Neuronal stem cell (in vitro differentiated cells): Measurements from ENCODE around the gene YY1AP1.
"Not testable (repeated sequence)": the region's sequence is repeated elsewhere in the genome, so short reads cannot be mapped to it uniquely, and the experiment has no call there.

ENCODE experiments used
- DNase-seq: peaks from one replicate; pipeline ENCODE4 v3.0.0-alpha.2; 2013; ENCODE audit warnings: low spot score
- H2AFZ ChIP-seq: one replicate; pipeline ENCODE4 v1.6.1; 2013; ENCODE audit warnings: mild to moderate bottlenecking, low read length, inconsistent platforms
- H2AK5ac ChIP-seq: 2 replicates; pipeline ENCODE4 v1.6.1; 2013; ENCODE audit warnings: low read depth, mild to moderate bottlenecking, inconsistent platforms, low read length, moderate library complexity, mixed read lengths
- H2BK120ac ChIP-seq: 2 replicates; pipeline ENCODE4 v1.6.1; 2013; ENCODE audit warnings: low read depth, mild to moderate bottlenecking, inconsistent platforms, low read length, moderate library complexity, mixed read lengths
- H2BK12ac ChIP-seq: one replicate; pipeline ENCODE4 v1.6.1; 2013; ENCODE audit warnings: low read length, inconsistent platforms
- H2BK15ac ChIP-seq: 2 replicates; pipeline ENCODE4 v1.6.1; 2013; ENCODE audit warnings: mild to moderate bottlenecking, low read length, inconsistent platforms, mixed read lengths
- H2BK5ac ChIP-seq: one replicate; pipeline ENCODE4 v1.6.1; 2013; ENCODE audit warnings: inconsistent platforms, mild to moderate bottlenecking, low read length, moderate library complexity
- H3K14ac ChIP-seq: one replicate; pipeline ENCODE4 v1.6.1; 2013; ENCODE audit warnings: low read length, inconsistent platforms
- H3K18ac ChIP-seq: 2 replicates; pipeline ENCODE4 v1.6.1; 2013; ENCODE audit warnings: low read length, inconsistent platforms
- H3K23ac ChIP-seq: 2 replicates; pipeline ENCODE4 v1.6.1; 2013; ENCODE audit warnings: low read depth, mild to moderate bottlenecking, mixed read lengths, low read length, inconsistent platforms; ENCODE audit not compliant: poor library complexity
- H3K27ac ChIP-seq: replicated peaks from 3 replicates; pipeline ENCODE4 v1.5.1; 2013; ENCODE audit warnings: low read length, inconsistent platforms
- H3K27me3 ChIP-seq, 3 experiments: 2 replicates each; pipeline ENCODE4 v1.6.1; 2013; ENCODE audit warnings: low read length in 3 of 3, mild to moderate bottlenecking in 2 of 3, inconsistent platforms in 1 of 3, low read depth in 1 of 3, mixed read lengths in 1 of 3, moderate library complexity in 1 of 3; ENCODE audit not compliant: control insufficient read depth in 3 of 3, insufficient read depth in 3 of 3
- H3K36me3 ChIP-seq, 2 donors: replicated peaks in 1 of 2; 2 replicates each; pipeline ENCODE4 v1.6.1; 2013; ENCODE audit warnings: low read length in 2 of 2; ENCODE audit not compliant: control insufficient read depth in 2 of 2, insufficient read depth in 2 of 2
- H3K4ac ChIP-seq: 2 replicates; pipeline ENCODE4 v1.6.1; 2013; ENCODE audit warnings: inconsistent platforms, mild to moderate bottlenecking, low read length, moderate library complexity
- H3K4me1 ChIP-seq, 2 donors: 1 replicate in 1 of 2; 2 replicates in 1 of 2; pipeline ENCODE4 v1.6.1; 2013; ENCODE audit warnings: low read length in 2 of 2, low read depth in 1 of 2; ENCODE audit not compliant: control insufficient read depth in 2 of 2, insufficient read depth in 1 of 2
- H3K4me2 ChIP-seq: one replicate; pipeline ENCODE4 v1.6.1; 2013; ENCODE audit warnings: mild to moderate bottlenecking, low read length, inconsistent platforms; ENCODE audit not compliant: insufficient read depth, poor library complexity, severe bottlenecking
- H3K4me3 ChIP-seq, 2 donors: 2 replicates each; pipeline ENCODE4 v1.5.1; 2013; ENCODE audit warnings: low read length in 2 of 2, mild to moderate bottlenecking in 2 of 2, inconsistent platforms in 1 of 2, moderate library complexity in 1 of 2
- H3K79me1 ChIP-seq: one replicate; pipeline ENCODE4 v1.6.1; 2013; ENCODE audit warnings: low read depth, mild to moderate bottlenecking, inconsistent platforms, low read length, moderate library complexity
- H3K9ac ChIP-seq: one replicate; pipeline ENCODE4 v1.6.1; 2013; ENCODE audit warnings: mild to moderate bottlenecking, low read depth, low read length, inconsistent platforms; ENCODE audit not compliant: poor library complexity
- H3K9me3 ChIP-seq, 2 donors: replicated peaks in 1 of 2; 2 replicates each; pipeline versions ENCODE3 to v1.6.1; 2013; ENCODE audit warnings: low read length in 2 of 2, mild to moderate bottlenecking in 2 of 2, inconsistent platforms in 1 of 2, low read depth in 1 of 2, mixed read lengths in 1 of 2, moderate library complexity in 1 of 2; ENCODE audit not compliant: control insufficient read depth in 2 of 2, insufficient read depth in 1 of 2
- H4K8ac ChIP-seq: one replicate; pipeline ENCODE4 v1.6.1; 2013; ENCODE audit warnings: low read depth, mild to moderate bottlenecking, inconsistent platforms, low read length, moderate library complexity
- H4K91ac ChIP-seq: one replicate; pipeline ENCODE4 v1.6.1; 2013; ENCODE audit warnings: low read length, low read depth, mild to moderate bottlenecking, inconsistent platforms; ENCODE audit not compliant: poor library complexity
- WGBS, 2 donors: extraction: QIAGEN DNeasy Blood & Tissue Kit; methylation state at CpG; one replicate each; pipeline ENCODE4 v1.1.7; 2013; ENCODE audit warnings: missing lambda C conversion rate in 2 of 2, mixed read lengths in 1 of 2; ENCODE audit not compliant: insufficient read length in 2 of 2, insufficient replicate concordance in 1 of 2; ENCODE audit errors: extremely low coverage in 2 of 2; 5-methylcytosine and 5-hydroxymethylcytosine counted together

Gene YY1AP1

DNA sequence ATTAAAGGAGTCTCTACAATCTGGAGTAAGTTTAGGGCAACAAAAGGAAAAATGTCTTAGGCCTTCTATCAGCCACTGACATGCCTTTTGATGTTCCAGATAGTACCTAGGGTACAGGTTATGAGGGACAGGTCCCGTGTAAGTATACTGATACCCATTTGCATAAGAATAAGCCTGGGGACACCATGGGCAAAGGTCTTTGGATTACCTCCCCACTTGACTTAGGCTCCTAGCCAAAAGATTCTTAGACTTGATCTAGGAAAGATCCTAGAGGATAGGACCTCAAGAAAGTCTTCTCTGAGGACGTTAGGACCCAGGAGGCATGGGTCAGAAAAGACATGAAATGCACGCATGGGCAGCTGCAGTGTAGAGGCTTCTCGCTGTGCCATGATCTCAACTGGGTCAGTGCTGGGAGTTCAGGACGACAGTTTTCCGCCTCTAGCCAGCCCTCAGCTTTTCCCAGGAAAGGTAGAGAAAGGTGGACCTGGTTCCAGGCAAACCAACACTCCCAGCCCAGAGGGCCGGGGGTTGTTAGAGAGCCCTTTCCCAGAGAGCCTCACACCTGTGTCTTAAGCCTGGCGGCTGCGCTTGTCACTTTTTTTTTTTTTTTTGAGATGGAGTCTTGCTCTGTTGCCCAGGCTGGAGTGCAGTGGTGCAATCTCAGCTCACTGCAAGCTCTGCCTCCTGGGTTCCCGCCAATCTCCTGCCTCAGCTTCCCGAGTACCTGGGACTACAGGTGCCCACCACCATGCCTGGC is 52.0 kb downstream of the YY1AP1 start:
- Histone ChIP-seq H3K27ac (no peak overlapping the region), H2AK5ac (no peak overlapping the region), H3K36me3 (no peaks in the 10 kb centered on the region), H3K4me3 (no peak overlapping the region), H4K8ac (no peak overlapping the region), H3K79me1 (no peaks in the 10 kb centered on the region), H3K14ac (no peak overlapping the region), H3K4ac (no peak overlapping the region), H3K4me1 (peaks cover 3 to 5% of the 10 kb centered on the region in 2 donors), H2BK120ac (no peak overlapping the region), H3K23ac (no peak overlapping the region), H2BK12ac (no peak overlapping the region), H3K9ac (no peak overlapping the region), H3K18ac (no peak overlapping the region), H3K9me3 (peaks cover 3 to 8% of the 10 kb centered on the region in 2 donors), H3K27me3 (no peaks in the 10 kb centered on the region), H2AFZ (no peak overlapping the region), H2BK15ac (no peak overlapping the region), H2BK5ac (no peak overlapping the region), H3K4me2 (no peak overlapping the region), H4K91ac (no peak overlapping the region)
- WGBS, 2 donors: no CpG with 5 or more reads among the region's 11 CpGs
- DNase-seq: no peak

- not testable (repeated sequence) for H3K9me3 ChIP-seq, H3K4ac ChIP-seq, H2BK120ac ChIP-seq, H2BK5ac ChIP-seq, H3K23ac ChIP-seq, H2AFZ ChIP-seq, H3K18ac ChIP-seq, H3K9ac ChIP-seq, H2BK12ac ChIP-seq, H3K27me3 ChIP-seq, H3K4me2 ChIP-seq, H2AK5ac ChIP-seq, H3K4me3 ChIP-seq, H4K91ac ChIP-seq, H3K79me1 ChIP-seq, H3K4me1 ChIP-seq, H2BK15ac ChIP-seq, H3K27ac ChIP-seq, DNase-seq, H3K14ac ChIP-seq, H3K36me3 ChIP-seq, H4K8ac ChIP-seq
- WGBS, 2 donors: no CpG with 5 or more reads among the region's 7 CpGs
Observed at GRCh38 chr1:155626428-155626827, 62.1 kb downstream of the YY1AP1 start.

- no peak overlapping the region for H3K4me3 ChIP-seq
- H3K4ac ChIP-seq: no peak overlapping the region
- H3K27ac ChIP-seq: no peak overlapping the region
- no peak overlapping the region for H4K8ac ChIP-seq
- no peak overlapping the region for H3K4me2 ChIP-seq
- no peak overlapping the region for H3K9ac ChIP-seq
- no peak overlapping the region for H2BK15ac ChIP-seq
- no peak overlapping the region for H2AK5ac ChIP-seq
- DNase-seq: no peak
- peaks cover 0 to 8% of the 10 kb centered on the region in 2 donors for H3K9me3 ChIP-seq
- no peak overlapping the region for H2BK5ac ChIP-seq
- no peak overlapping the region for H3K14ac ChIP-seq
- WGBS, 2 donors: no CpG with 5 or more reads among the region's 1 CpG
- no peak overlapping the region for H4K91ac ChIP-seq
- H2AFZ ChIP-seq: no peak overlapping the region
- H3K18ac ChIP-seq: no peak overlapping the region
- H3K79me1 ChIP-seq: no peaks in the 10 kb centered on the region
- H3K27me3 ChIP-seq: no peaks in the 10 kb centered on the region
- no peaks in the 10 kb centered on the region for H3K4me1 ChIP-seq
- no peak overlapping the region for H2BK120ac ChIP-seq
- no peak overlapping the region for H2BK12ac ChIP-seq
- H3K36me3 ChIP-seq: no peaks in the 10 kb centered on the region
- H3K23ac ChIP-seq: no peak overlapping the region
Observed at GRCh38 chr1:155623357-155623756, 65.2 kb downstream of the YY1AP1 start.

GRCh38 chr1:155622191-155622590 is 66.4 kb downstream of the YY1AP1 start:
- no peak overlapping the region for H3K9ac ChIP-seq
- peaks cover 0 to 8% of the 10 kb centered on the region in 2 donors for H3K9me3 ChIP-seq
- no peak overlapping the region for H4K91ac ChIP-seq
- H3K36me3 ChIP-seq: no peaks in the 10 kb centered on the region
- H3K14ac ChIP-seq: no peak overlapping the region
- H2BK12ac ChIP-seq: no peak overlapping the region
- DNase-seq: no peak
- H3K79me1 ChIP-seq: no peaks in the 10 kb centered on the region
- WGBS, 2 donors: no CpG with 5 or more reads among the region's 2 CpGs
- H3K4ac ChIP-seq: no peak overlapping the region
- no peak overlapping the region for H2BK120ac ChIP-seq
- H2BK15ac ChIP-seq: no peak overlapping the region
- H3K27me3 ChIP-seq: no peaks in the 10 kb centered on the region
- H3K4me3 ChIP-seq: no peak overlapping the region
- no peak overlapping the region for H2BK5ac ChIP-seq
- no peak overlapping the region for H3K18ac ChIP-seq
- H3K27ac ChIP-seq: no peak overlapping the region
- H3K4me1 ChIP-seq: no peaks in the 10 kb centered on the region
- H3K4me2 ChIP-seq: no peak overlapping the region
- H3K23ac ChIP-seq: no peak overlapping the region
- no peak overlapping the region for H2AK5ac ChIP-seq
- H2AFZ ChIP-seq: no peak overlapping the region
- no peak overlapping the region for H4K8ac ChIP-seq
